GM23248 (cell line): ENCODE data around the gene CCDC51.

Source experiments
- EZH2 ChIP-seq: fragments of 200-600 bp; sonication (generic); IDR thresholded peaks from 2 replicates; pipeline ENCODE4 v1.6.1; 2018; ENCODE audit warnings: antibody characterized with exemption, mild to moderate bottlenecking; ENCODE audit not compliant: insufficient read depth, poor library complexity, severe bottlenecking
- EZH2phosphoT487 ChIP-seq: fragments of 200-600 bp; sonication (generic); IDR thresholded peaks from 2 replicates; pipeline ENCODE4 v1.6.1; 2018; ENCODE audit warnings: antibody characterized with exemption, moderate library complexity, mild to moderate bottlenecking, low read depth; ENCODE audit not compliant: insufficient read depth

- TF ChIP-seq EZH2phosphoT487: no peak
- no peak for TF ChIP-seq EZH2
These were observed 23.4 kb downstream of the CCDC51 start for GRCh38 chr3:48416546-48416945.
